ENCODE measurements around the gene POLR2I.

GRCh38 chr19:36120984-36121358, 6.3 kb upstream of the POLR2I start:
- TF ChIP-seq ZFX (IDR thresholded peaks at IDR 0.05) (no peak), CTCF (conservative IDR thresholded peaks at IDR 0.05) (no peak)
